ENCODE measurements around the gene GALE.

GRCh38 chr1:23837908-23838307 lies 37.4 kb upstream of the GALE start:
- no peak for TF ChIP-seq CTCF (conservative IDR thresholded peaks at IDR 0.05; ENCODE audit: low read length)
- TF ChIP-seq EZH2phosphoT487 (IDR thresholded peaks at IDR 0.05; ENCODE audit: borderline replicate concordance, low read depth, low read length), result no peak

All from OCI-LY7 (cell line).